B cell (primary cell): ENCODE data around the gene PRCC. TPM values are rescaled to one million over a fixed set of nuclear protein-coding genes. Genes with fewer than 3 reads are reported as not detected.
A peak's percentile ranks its signal among the peaks of the same experiment; 100 is the strongest.

Source experiments
- ATAC-seq: fragments of 200-7000 bp; cut with Tn5 transposase; one replicate; pipeline ENCODE4 v1.10.0; 2021; ENCODE audit warnings: low read depth, mild to moderate bottlenecking, moderate number of reproducible peaks, moderate library complexity
- CTCF ChIA-PET: fragments of 350-600 bp; sonication (Branson Sonifier 250); formaldehyde crosslinking; loops from one replicate; lab custom pipeline; 2021; ENCODE audit warnings: antibody characterized with exemption, inconsistent platforms; lab: Charles Lee
- POLR2A ChIA-PET: fragments of 350-600 bp; sonication (Branson Sonifier 250); formaldehyde crosslinking; loops from one replicate; lab custom pipeline; 2021; ENCODE audit warnings: antibody characterized with exemption; lab: Charles Lee
- DNase-seq: peaks from one replicate; pipeline ENCODE4 v3.0.0; 2013
- H2AFZ ChIP-seq: 2 replicates; pipeline ENCODE4 v1.6.1; 2012; ENCODE audit warnings: mild to moderate bottlenecking, low read depth, low read length; ENCODE audit not compliant: insufficient read depth, poor library complexity, severe bottlenecking
- H3K27ac ChIP-seq, 2 donors: 1 replicate in 1 of 2; 2 replicates in 1 of 2; pipeline ENCODE4 v1.5.1; 2012 to 2013; ENCODE audit warnings: low read length in 2 of 2, mild to moderate bottlenecking in 2 of 2, moderate library complexity in 1 of 2
- H3K27me3 ChIP-seq, 4 experiments: fragments of 200-600 bp in 1 of 4; sonication (generic) in 1 of 4; replicated peaks in 1 of 4; 1 replicate in 2 of 4; 2 replicates in 2 of 4; pipeline versions ENCODE4 v1.6.1 to v1.7.0; 2013 to 2016; ENCODE audit warnings: low read length in 3 of 4, mild to moderate bottlenecking in 2 of 4, mixed read lengths in 1 of 4, moderate library complexity in 1 of 4; ENCODE audit not compliant: insufficient read depth in 4 of 4, control insufficient read depth in 3 of 4; ENCODE audit errors: control extremely low read depth in 1 of 4
- H3K36me3 ChIP-seq, 2 experiments: replicated peaks in 1 of 2; 1 replicate in 1 of 2; 2 replicates in 1 of 2; pipeline versions ENCODE4 v1.6.1 to v1.7.1; 2013; ENCODE audit warnings: low read length in 1 of 2; ENCODE audit not compliant: insufficient read depth in 2 of 2, control insufficient read depth in 1 of 2; ENCODE audit errors: control extremely low read depth in 1 of 2, extremely low read depth in 1 of 2
- H3K4me1 ChIP-seq, 2 donors: fragments of 200-600 bp in 1 of 2; sonication (generic) in 1 of 2; 1 replicate in 1 of 2; 2 replicates in 1 of 2; pipeline versions ENCODE4 v1.5.1 to v1.6.1; 2013 to 2017; ENCODE audit warnings: low read length in 2 of 2; ENCODE audit not compliant: control insufficient read depth in 2 of 2, insufficient read depth in 2 of 2
- H3K4me2 ChIP-seq: replicated peaks from 2 replicates; pipeline ENCODE3; 2012; ENCODE audit warnings: mild to moderate bottlenecking, low read depth, low read length; ENCODE audit not compliant: poor library complexity, severe bottlenecking
- H3K4me3 ChIP-seq, 5 experiments: fragments of 200-600 bp in 1 of 5; sonication (generic) in 1 of 5; 1 replicate in 3 of 5; 2 replicates in 2 of 5; pipeline versions ENCODE4 v1.5.1 to v1.7.0; 2011 to 2016; ENCODE audit warnings: low read length in 4 of 5, mild to moderate bottlenecking in 4 of 5, low read depth in 2 of 5, control low read depth in 1 of 5, moderate library complexity in 1 of 5; ENCODE audit not compliant: insufficient read depth in 1 of 5; ENCODE audit errors: control extremely low read depth in 1 of 5, extremely low read depth in 1 of 5
- H3K79me2 ChIP-seq: fragments of 200-600 bp; sonication (generic); one replicate; pipeline ENCODE4 v1.6.0; 2016; ENCODE audit warnings: low read length; ENCODE audit not compliant: control insufficient read depth, insufficient read depth
- H3K9ac ChIP-seq: fragments of 200-600 bp; sonication (generic); 2 replicates; pipeline ENCODE4 v1.6.1; 2017; ENCODE audit warnings: mild to moderate bottlenecking, low read length, moderate library complexity
- H3K9me3 ChIP-seq, 3 donors: one replicate each; pipeline versions ENCODE4 v1.6.1 to v1.7.1; 2013; ENCODE audit warnings: low read length in 2 of 3; ENCODE audit not compliant: control insufficient read depth in 2 of 3, insufficient read depth in 1 of 3; ENCODE audit errors: control extremely low read depth in 1 of 3
- H4K20me1 ChIP-seq: 2 replicates; pipeline ENCODE4 v1.6.0; 2012; ENCODE audit warnings: mild to moderate bottlenecking, low read length; ENCODE audit not compliant: insufficient read depth, control insufficient read depth, poor library complexity, severe bottlenecking
- H3K27ac Mint-ChIP-seq: one replicate; pipeline ENCODE4 v1.8.0; 2021; ENCODE audit warnings: mixed read lengths
- H3K27me3 Mint-ChIP-seq: one replicate; pipeline ENCODE4 v1.8.0; 2021; ENCODE audit warnings: mixed read lengths
- H3K4me1 Mint-ChIP-seq: one replicate; pipeline ENCODE4 v1.8.0; 2021; ENCODE audit warnings: mixed read lengths
- H3K4me3 Mint-ChIP-seq: one replicate; pipeline ENCODE4 v1.8.0; 2021; ENCODE audit warnings: mixed read lengths
- H3K9me3 Mint-ChIP-seq: one replicate; pipeline ENCODE4 v1.8.0; 2022; ENCODE audit warnings: mixed read lengths; ENCODE audit not compliant: insufficient read depth
- CTCF ChIP-seq: fragments of 200-600 bp; IDR thresholded peaks from one replicate; pipeline ENCODE4 v1.8.0; 2022; ENCODE audit warnings: antibody characterized with exemption, mild to moderate bottlenecking
- EZH2 ChIP-seq: IDR thresholded peaks from 2 replicates; pipeline ENCODE4 v1.6.1; 2012; ENCODE audit warnings: borderline replicate concordance, low read depth, mild to moderate bottlenecking, moderate library complexity, low read length; ENCODE audit not compliant: insufficient read depth, poor library complexity, severe bottlenecking
- WGBS: methylation state at CpG from one replicate; pipeline ENCODE4 v1.1.5; 2013; ENCODE audit warnings: missing lambda C conversion rate; ENCODE audit not compliant: insufficient coverage; 5-methylcytosine and 5-hydroxymethylcytosine counted together
- intact Hi-C: fragments of 100-400 bp; cut with micrococcal nuclease; formaldehyde crosslinking; loops from one replicate; pipeline ENCODE4 v1.10.0; 2022
- polyA plus RNA-seq: library from polyadenylated mRNA; depleted of rRNA; stranded (reverse); fragments of >200 nt; gene quantifications from 2 replicates; pipeline ENCODE4 v1.2.3, GENCODE V29; 2012
- total RNA-seq, 2 donors: library from RNA; stranded (reverse); fragments of 120-200 nt in 1 of 2; gene quantifications; 1 replicate in 1 of 2; 2 replicates in 1 of 2; pipeline versions ENCODE4 v1.2.3 to v1.2.4, GENCODE V29; 2013 to 2022

PRCC gene
- total and polyA plus RNA-seq, 2 donors (not counting 1 experiment from before 2014, with no cell fraction given), result 55.7 to 83.4 TPM

GRCh38 chr1:156744786-156745419, 22.4 kb upstream of the PRCC start:
- WGBS, result 87% methylated on average over 9 of the region's 14 CpGs
- Histone ChIP-seq H3K27ac (no peak overlapping the region), H3K36me3 (peaks cover 0 to 24% of the 10 kb centered on the region in 2 experiments), H3K4me3 (no peak overlapping the region), H3K9ac (no peak overlapping the region), H3K79me2 (peaks cover 41% of the 10 kb centered on the region), H3K4me1 (peaks cover 48 to 57% of the 10 kb centered on the region in 2 donors), H3K9me3 (no peaks in the 10 kb centered on the region), H4K20me1 (peaks cover 12% of the 10 kb centered on the region), H2AFZ (no peak overlapping the region), H3K4me2 (no peak overlapping the region), H3K27me3 (no peaks in the 10 kb centered on the region)
- no peak for ATAC-seq
- peaks cover 2% of the 10 kb centered on the region for H3K9me3 Mint-ChIP-seq
- peaks cover 64% of the 10 kb centered on the region for H3K4me1 Mint-ChIP-seq
- ChIA-PET POLR2A (no interaction called here), CTCF (interaction anchor here (0.7 to 5.1 kb wide), 2 partner anchors 14 to 19 kb away, joined by 3 to 43 read pairs; no protein-coding TSS in a partner anchor)
- no peaks in the 10 kb centered on the region for H3K27me3 Mint-ChIP-seq
- no peak for TF ChIP-seq CTCF
- TF ChIP-seq EZH2, result no peak
- no peak overlapping the region for H3K4me3 Mint-ChIP-seq
- no peak for DNase-seq
- peak overlapping the region; percentile 46 for H3K27ac Mint-ChIP-seq
- intact Hi-C loops, result no loop called here

- DNase-seq (no peak), ATAC-seq (no peak)
- ChIA-PET POLR2A (interaction anchor here (0.7 kb wide), 1 partner anchor 17 kb away, joined by 3 read pairs; the partner anchor contains the start of gene ISG20L2), CTCF (interaction anchor here (1.1 to 1.2 kb wide), 2 partner anchors 11 to 20 kb away, joined by 3 read pairs; no protein-coding TSS in a partner anchor)
- Histone ChIP-seq H2AFZ (no peak overlapping the region), H3K4me3 (no peak overlapping the region), H3K27ac (peak overlapping the region in 1 of 2 donors; percentile 88), H3K79me2 (peaks cover 51% of the 10 kb centered on the region), H3K9me3 (no peaks in the 10 kb centered on the region), H3K27me3 (no peaks in the 10 kb centered on the region), H3K4me2 (no peak overlapping the region), H3K9ac (no peak overlapping the region), H3K4me1 (peaks cover 50 to 57% of the 10 kb centered on the region in 2 donors), H4K20me1 (peaks cover 16% of the 10 kb centered on the region), H3K36me3 (peaks cover 0 to 24% of the 10 kb centered on the region in 2 experiments)
- no peak for TF ChIP-seq CTCF
- TF ChIP-seq EZH2, result no peak
- WGBS, result 71% methylated on average over 3 of the region's 3 CpGs
- no peak overlapping the region for H3K4me3 Mint-ChIP-seq
- H3K4me1 Mint-ChIP-seq, result peaks cover 63% of the 10 kb centered on the region
- no peaks in the 10 kb centered on the region for H3K27me3 Mint-ChIP-seq
- peaks cover 2% of the 10 kb centered on the region for H3K9me3 Mint-ChIP-seq
- peak overlapping the region; percentile 44 for H3K27ac Mint-ChIP-seq
- intact Hi-C loops, result loop anchor here (2.0 kb wide), 1 partner anchor 245 kb away; the partner anchor contains the start of gene MEF2D
Observed at GRCh38 chr1:156745881-156746280, 21.5 kb upstream of the PRCC start.
